Measurements from ENCODE around the gene KLK10. TPM values are rescaled to one million over a fixed set of nuclear protein-coding genes. Genes with fewer than 3 reads are reported as not detected.

Gene KLK10
- total and polyA plus RNA-seq, 10 donors, result 0.06 to 0.13 (median 0.09) TPM; not detected in 7

DNA sequence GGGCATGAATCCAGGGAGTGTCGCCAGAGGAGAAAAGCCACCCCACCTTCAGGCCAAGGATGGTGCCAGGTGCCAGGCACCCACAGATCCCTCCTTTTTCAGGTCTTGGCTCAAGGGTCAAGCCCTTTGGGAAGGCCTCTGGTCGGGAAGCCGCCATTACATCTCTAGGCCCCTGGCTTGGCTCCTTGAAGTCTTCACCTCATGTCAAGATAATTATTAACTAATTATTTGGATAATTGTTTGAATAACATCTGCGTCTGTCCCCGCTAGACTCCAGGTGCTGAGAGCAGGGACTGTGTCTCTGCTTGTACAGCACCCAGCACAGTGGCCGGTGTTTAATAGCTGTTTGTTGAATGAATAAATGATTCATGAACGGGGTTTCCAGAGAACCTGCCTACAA lies 44.2 kb upstream of the KLK10 start:
- Histone ChIP-seq H3K36me3 (no peaks in the 10 kb centered on the region), H3K4me1 (peaks cover 0 to 11% (median 6%) of the 10 kb centered on the region in 6 donors), H3K27ac (no peak overlapping the region), H3K9me3 (no peaks in the 10 kb centered on the region), H3K4me3 (no peak overlapping the region), H3K27me3 (replicated peaks in 1 of 7) (peaks cover 0 to 80% (median 25%) of the 10 kb centered on the region in 7 donors)
- intact Hi-C loops (cut with DNase I; ENCODE audit: low total_unique reads), result no loop called here
- WGBS, 5 donors, result 93 to 97% (median 95%) methylated on average over 7 of the region's 7 CpGs
- no peak for DNase-seq
- TF ChIP-seq POLR2A (IDR thresholded peaks at IDR 0.05) (no peak), CTCF (IDR thresholded peaks at IDR 0.05 in 8 of 11, conservative IDR thresholded peaks at IDR 0.05 in 3 of 11) (no peak), POLR2AphosphoS5 (IDR thresholded peaks at IDR 0.05) (no peak)

DNA sequence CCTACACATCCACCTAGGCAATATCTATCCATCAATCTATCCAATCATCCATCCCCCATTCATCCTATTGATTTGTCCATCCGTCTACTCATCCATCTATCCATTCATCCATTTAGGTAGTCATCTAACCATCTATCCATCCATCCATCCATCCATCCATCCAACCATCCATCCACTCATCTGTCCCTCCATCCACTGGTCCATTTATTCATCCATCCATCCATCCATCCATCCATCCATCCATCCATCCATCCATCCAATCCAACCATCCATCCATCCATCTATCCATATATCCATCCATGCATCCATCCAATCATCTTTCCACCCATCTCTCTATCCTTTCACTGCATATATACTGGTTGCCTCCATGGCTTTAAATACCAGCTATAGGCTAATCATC lies 41.5 kb upstream of the KLK10 start:
- no peaks in the 10 kb centered on the region for H3K36me3 ChIP-seq
- H3K27ac ChIP-seq, result no peak overlapping the region
- no peak for DNase-seq
- TF ChIP-seq POLR2A (IDR thresholded peaks at IDR 0.05), result no peak
- TF ChIP-seq CTCF (IDR thresholded peaks at IDR 0.05 in 8 of 11, conservative IDR thresholded peaks at IDR 0.05 in 3 of 11), result no peak
- TF ChIP-seq POLR2AphosphoS5 (IDR thresholded peaks at IDR 0.05), result no peak
- 0 to 81% (median 0%) methylated on average over 1 of the region's 1 CpG for WGBS, 5 donors
- peaks cover 0 to 11% (median 6%) of the 10 kb centered on the region in 6 donors for H3K4me1 ChIP-seq
- no peaks in the 10 kb centered on the region for H3K9me3 ChIP-seq
- intact Hi-C loops (cut with DNase I; ENCODE audit: low total_unique reads), result no loop called here
- peaks cover 0 to 65% (median 24%) of the 10 kb centered on the region in 7 donors for H3K27me3 ChIP-seq (replicated peaks in 1 of 7)
- no peak overlapping the region for H3K4me3 ChIP-seq

- peaks cover 0 to 10% (median 6%) of the 10 kb centered on the region in 6 donors for H3K4me1 ChIP-seq
- no peaks in the 10 kb centered on the region for H3K9me3 ChIP-seq
- no peak overlapping the region for H3K27ac ChIP-seq
- 59 to 83% (median 64%) methylated on average over 4 of the region's 4 CpGs for WGBS, 5 donors
- H3K4me3 ChIP-seq, result no peak overlapping the region
- no peaks in the 10 kb centered on the region for H3K36me3 ChIP-seq
- no peak for DNase-seq
- peaks cover 0 to 59% (median 19%) of the 10 kb centered on the region in 7 donors for H3K27me3 ChIP-seq (replicated peaks in 1 of 7)
- intact Hi-C loops (cut with DNase I; ENCODE audit: low total_unique reads), result no loop called here
- TF ChIP-seq POLR2AphosphoS5 (IDR thresholded peaks at IDR 0.05), result no peak
- no peak for TF ChIP-seq POLR2A (IDR thresholded peaks at IDR 0.05)
- no peak for TF ChIP-seq CTCF (IDR thresholded peaks at IDR 0.05 in 8 of 11, conservative IDR thresholded peaks at IDR 0.05 in 3 of 11)
These were observed 40.8 kb upstream of the KLK10 start for GRCh38 chr19:51060336-51060735.

DNA sequence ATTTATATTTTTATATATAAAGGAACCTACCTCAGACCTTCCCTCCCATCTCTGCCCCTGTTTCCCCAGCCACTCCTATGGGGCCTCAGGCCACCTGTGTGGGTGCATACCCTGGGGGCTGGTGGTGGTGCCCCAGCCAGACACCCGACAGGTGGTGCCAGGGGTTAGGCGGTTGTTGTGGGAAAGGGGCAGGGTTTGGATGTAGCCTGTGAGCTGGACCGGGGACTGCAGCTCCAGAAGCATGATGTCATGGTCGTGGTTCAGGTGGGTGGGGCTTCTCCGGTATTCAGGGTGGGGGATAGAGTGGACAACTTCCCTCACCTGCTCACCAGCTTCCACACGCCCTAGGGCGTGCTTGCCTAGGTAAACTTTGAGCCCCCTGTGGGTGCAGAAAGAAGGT lies 40.2 kb upstream of the KLK10 start:
- DNase-seq, result no peak
- TF ChIP-seq CTCF (IDR thresholded peaks at IDR 0.05 in 8 of 11, conservative IDR thresholded peaks at IDR 0.05 in 3 of 11) (no peak), POLR2A (IDR thresholded peaks at IDR 0.05) (no peak), POLR2AphosphoS5 (IDR thresholded peaks at IDR 0.05) (no peak)
- no peak overlapping the region for H3K4me3 ChIP-seq
- H3K27me3 ChIP-seq (replicated peaks in 1 of 7), result peaks cover 0 to 59% (median 13%) of the 10 kb centered on the region in 7 donors
- intact Hi-C loops (cut with DNase I; ENCODE audit: low total_unique reads), result no loop called here
- H3K27ac ChIP-seq, result no peak overlapping the region
- peaks cover 0 to 4% (median 2%) of the 10 kb centered on the region in 6 donors for H3K4me1 ChIP-seq
- H3K36me3 ChIP-seq, result no peaks in the 10 kb centered on the region
- no peaks in the 10 kb centered on the region for H3K9me3 ChIP-seq
- WGBS, 5 donors, result 71 to 83% (median 76%) methylated on average over 7 of the region's 7 CpGs

All from spleen (tissue), 11 donors.